Measurements from ENCODE around the gene AHDC1. TPM values are rescaled to one million over a fixed set of nuclear protein-coding genes. Genes with fewer than 3 reads are reported as not detected.

Gene AHDC1
- polyA plus RNA-seq, 1 donor from 2014 or later: 5.3 TPM

DNA sequence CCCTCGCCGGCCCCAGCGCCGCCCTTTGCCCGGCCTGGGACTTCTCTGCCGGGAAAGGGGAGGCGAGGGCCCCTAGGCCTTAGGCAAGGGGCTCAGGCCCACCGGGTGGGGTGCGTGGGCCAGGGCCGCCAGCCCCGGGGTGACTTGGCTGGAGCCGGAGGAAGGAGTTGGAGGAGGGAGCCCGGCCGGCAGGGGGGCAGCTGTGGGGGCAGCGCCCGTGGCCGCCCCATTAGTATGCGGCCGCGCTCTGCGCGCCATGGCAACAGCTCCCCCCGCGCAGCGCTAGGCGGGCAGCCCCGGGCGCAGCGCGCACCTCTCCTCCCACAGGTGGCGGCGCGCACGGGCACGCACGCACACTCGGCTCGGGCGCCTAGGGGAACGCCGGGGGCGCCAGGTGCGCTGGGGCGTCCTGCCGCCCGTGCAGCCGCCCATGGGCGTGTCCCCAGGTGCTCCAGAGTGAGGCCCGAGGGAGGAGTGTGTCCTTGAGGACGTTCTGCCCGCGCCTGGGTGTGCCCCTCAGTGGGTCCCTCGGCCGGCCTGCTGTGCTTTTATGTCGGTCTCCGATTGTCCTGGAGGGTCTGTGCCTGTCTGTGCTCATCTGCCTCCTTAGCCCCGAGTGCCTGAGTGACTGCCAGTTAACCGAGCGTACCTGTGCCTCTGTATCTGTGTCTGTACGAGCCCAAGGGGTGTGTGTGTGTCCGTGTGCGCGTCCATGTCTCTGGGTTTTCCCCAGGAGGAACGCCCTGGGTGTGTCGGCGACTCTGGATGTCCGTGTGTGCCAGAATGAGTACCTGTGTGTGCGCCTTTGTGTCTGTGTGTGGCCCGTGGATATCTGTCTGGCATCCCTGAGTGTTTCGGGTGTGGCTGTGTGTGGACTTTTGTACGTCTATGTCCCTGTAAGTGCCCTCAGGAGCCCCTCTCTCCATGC, 75.8 kb downstream of the AHDC1 start:
- Histone ChIP-seq H3K4me3 (ENCODE audit: low read length) (peak overlapping the region; percentile 54), H3K36me3 (ENCODE audit: insufficient read depth, low read length) (no peaks in the 10 kb centered on the region), H3K27ac (ENCODE audit: low read length) (peak overlapping the region; percentile 87), H3F3A (ENCODE audit: insufficient read depth, low read length, poor library complexity, severe bottlenecking) (peaks cover 4% of the 10 kb centered on the region), H4K20me1 (ENCODE audit: insufficient read depth) (no peaks in the 10 kb centered on the region), H3K27me3 (ENCODE audit: insufficient read depth, low read depth, low read length) (no peaks in the 10 kb centered on the region), H3K79me2 (replicated peaks; ENCODE audit: insufficient read depth, low read length) (no peaks in the 10 kb centered on the region), H3K9me2 (ENCODE audit: insufficient read depth, low read length) (no peaks in the 10 kb centered on the region), H3K4me2 (ENCODE audit: low read length) (peak overlapping the region; percentile 2), H3K9ac (ENCODE audit: low read length) (peak overlapping the region; percentile 65), H3K9me3 (ENCODE audit: low read length) (no peaks in the 10 kb centered on the region), H2AFZ (ENCODE audit: low read depth, low read length) (no peak overlapping the region)
- TF ChIP-seq, protein P1, sequence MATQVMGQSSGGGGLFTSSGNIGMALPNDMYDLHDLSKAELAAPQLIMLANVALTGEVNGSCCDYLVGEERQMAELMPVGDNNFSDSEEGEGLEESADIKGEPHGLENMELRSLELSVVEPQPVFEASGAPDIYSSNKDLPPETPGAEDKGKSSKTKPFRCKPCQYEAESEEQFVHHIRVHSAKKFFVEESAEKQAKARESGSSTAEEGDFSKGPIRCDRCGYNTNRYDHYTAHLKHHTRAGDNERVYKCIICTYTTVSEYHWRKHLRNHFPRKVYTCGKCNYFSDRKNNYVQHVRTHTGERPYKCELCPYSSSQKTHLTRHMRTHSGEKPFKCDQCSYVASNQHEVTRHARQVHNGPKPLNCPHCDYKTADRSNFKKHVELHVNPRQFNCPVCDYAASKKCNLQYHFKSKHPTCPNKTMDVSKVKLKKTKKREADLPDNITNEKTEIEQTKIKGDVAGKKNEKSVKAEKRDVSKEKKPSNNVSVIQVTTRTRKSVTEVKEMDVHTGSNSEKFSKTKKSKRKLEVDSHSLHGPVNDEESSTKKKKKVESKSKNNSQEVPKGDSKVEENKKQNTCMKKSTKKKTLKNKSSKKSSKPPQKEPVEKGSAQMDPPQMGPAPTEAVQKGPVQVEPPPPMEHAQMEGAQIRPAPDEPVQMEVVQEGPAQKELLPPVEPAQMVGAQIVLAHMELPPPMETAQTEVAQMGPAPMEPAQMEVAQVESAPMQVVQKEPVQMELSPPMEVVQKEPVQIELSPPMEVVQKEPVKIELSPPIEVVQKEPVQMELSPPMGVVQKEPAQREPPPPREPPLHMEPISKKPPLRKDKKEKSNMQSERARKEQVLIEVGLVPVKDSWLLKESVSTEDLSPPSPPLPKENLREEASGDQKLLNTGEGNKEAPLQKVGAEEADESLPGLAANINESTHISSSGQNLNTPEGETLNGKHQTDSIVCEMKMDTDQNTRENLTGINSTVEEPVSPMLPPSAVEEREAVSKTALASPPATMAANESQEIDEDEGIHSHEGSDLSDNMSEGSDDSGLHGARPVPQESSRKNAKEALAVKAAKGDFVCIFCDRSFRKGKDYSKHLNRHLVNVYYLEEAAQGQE (IDR thresholded peaks at IDR 0.05; ENCODE audit: borderline replicate concordance): no peak
- TF ChIP-seq MXI1 (conservative IDR thresholded peaks at IDR 0.05; ENCODE audit: poor library complexity, severe bottlenecking) (no peak), POLR2AphosphoS5 (IDR thresholded peaks at IDR 0.05) (peak; percentile 43), EZH2 (IDR thresholded peaks at IDR 0.05; ENCODE audit: borderline replicate concordance, insufficient read depth, low read length, poor library complexity, severe bottlenecking) (no peak), SMC3 (conservative IDR thresholded peaks at IDR 0.05; ENCODE audit: poor library complexity) (peak; percentile 18), EP300 (conservative IDR thresholded peaks at IDR 0.05; ENCODE audit: poor library complexity, severe bottlenecking) (no peak), TAF1 (IDR thresholded peaks at IDR 0.05; ENCODE audit: low read depth) (no peak)
- TF ChIP-seq, protein P2, sequence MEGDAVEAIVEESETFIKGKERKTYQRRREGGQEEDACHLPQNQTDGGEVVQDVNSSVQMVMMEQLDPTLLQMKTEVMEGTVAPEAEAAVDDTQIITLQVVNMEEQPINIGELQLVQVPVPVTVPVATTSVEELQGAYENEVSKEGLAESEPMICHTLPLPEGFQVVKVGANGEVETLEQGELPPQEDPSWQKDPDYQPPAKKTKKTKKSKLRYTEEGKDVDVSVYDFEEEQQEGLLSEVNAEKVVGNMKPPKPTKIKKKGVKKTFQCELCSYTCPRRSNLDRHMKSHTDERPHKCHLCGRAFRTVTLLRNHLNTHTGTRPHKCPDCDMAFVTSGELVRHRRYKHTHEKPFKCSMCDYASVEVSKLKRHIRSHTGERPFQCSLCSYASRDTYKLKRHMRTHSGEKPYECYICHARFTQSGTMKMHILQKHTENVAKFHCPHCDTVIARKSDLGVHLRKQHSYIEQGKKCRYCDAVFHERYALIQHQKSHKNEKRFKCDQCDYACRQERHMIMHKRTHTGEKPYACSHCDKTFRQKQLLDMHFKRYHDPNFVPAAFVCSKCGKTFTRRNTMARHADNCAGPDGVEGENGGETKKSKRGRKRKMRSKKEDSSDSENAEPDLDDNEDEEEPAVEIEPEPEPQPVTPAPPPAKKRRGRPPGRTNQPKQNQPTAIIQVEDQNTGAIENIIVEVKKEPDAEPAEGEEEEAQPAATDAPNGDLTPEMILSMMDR (IDR thresholded peaks at IDR 0.05; ENCODE audit: poor library complexity, severe bottlenecking): no peak

DNA sequence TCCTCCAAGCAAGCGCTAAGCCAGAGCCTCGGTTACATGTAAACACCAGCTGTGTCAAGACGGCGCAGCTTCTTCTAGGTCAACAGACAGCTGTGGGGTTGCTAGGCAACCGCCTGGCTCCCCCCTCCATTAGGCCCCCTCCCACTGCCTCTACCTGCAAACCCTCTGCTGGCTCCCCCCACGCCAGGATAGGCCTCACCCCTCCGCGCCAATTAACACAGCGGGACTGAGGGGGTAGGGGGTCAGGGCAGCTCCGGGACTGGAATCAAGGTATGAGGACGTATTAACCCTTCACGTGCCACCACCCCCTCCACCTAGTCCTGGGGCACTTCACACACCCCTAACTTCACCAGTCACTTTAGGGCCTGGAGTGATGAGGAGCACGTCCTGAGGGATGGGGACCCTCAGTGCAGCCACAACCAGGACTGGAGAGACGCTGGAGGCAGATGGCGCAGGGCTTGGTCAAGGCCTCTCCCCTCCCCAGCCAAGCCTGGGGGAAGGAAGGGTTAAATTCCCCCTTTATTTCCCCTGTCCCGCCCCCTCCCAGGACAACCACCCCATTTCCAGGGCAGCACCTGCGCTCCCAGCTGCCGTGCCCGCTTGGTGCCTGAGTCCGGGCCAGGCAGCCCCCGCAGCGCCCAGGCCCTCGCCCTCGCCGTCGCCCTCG, 76.6 kb downstream of the AHDC1 start:
- Histone ChIP-seq H3K4me3 (ENCODE audit: low read length) (peak overlapping the region; percentile 54), H4K20me1 (ENCODE audit: insufficient read depth) (no peaks in the 10 kb centered on the region), H3F3A (ENCODE audit: insufficient read depth, low read length, poor library complexity, severe bottlenecking) (peaks cover 4% of the 10 kb centered on the region), H3K9me2 (ENCODE audit: insufficient read depth, low read length) (no peaks in the 10 kb centered on the region), H3K79me2 (replicated peaks; ENCODE audit: insufficient read depth, low read length) (no peaks in the 10 kb centered on the region), H3K4me2 (ENCODE audit: low read length) (peak overlapping the region; percentile 2), H3K9ac (ENCODE audit: low read length) (peak overlapping the region; percentile 65), H2AFZ (ENCODE audit: low read depth, low read length) (no peak overlapping the region), H3K9me3 (ENCODE audit: low read length) (no peaks in the 10 kb centered on the region), H3K27me3 (ENCODE audit: insufficient read depth, low read depth, low read length) (no peaks in the 10 kb centered on the region), H3K36me3 (ENCODE audit: insufficient read depth, low read length) (no peaks in the 10 kb centered on the region), H3K27ac (ENCODE audit: low read length) (peak overlapping the region; percentile 87)
- TF ChIP-seq SMC3 (conservative IDR thresholded peaks at IDR 0.05; ENCODE audit: poor library complexity) (no peak), POLR2AphosphoS5 (IDR thresholded peaks at IDR 0.05) (peak; percentile 69), EP300 (conservative IDR thresholded peaks at IDR 0.05; ENCODE audit: poor library complexity, severe bottlenecking) (peak; percentile 68), MXI1 (conservative IDR thresholded peaks at IDR 0.05; ENCODE audit: poor library complexity, severe bottlenecking) (peak; percentile 21)

Measured in neural cell (in vitro differentiated cells).